HEK293T (cell line): ENCODE measurements around the gene LGALS7B.

Source experiments
- CTCF ChIA-PET: fragments of 350-600 bp; formaldehyde crosslinking; extraction: SDS; loops from one replicate; lab custom pipeline; 2021; ENCODE audit warnings: antibody characterized with exemption, inconsistent platforms; lab: Yijun Ruan, JAX
- POLR2A ChIA-PET: fragments of 350-600 bp; formaldehyde crosslinking; extraction: SDS; loops from one replicate; lab custom pipeline; 2020; ENCODE audit warnings: antibody characterized with exemption, inconsistent platforms; lab: Yijun Ruan, JAX
- DNase-seq: peaks from one replicate; pipeline ENCODE4 v3.0.0; 2012; ENCODE audit warnings: mixed read lengths; ENCODE audit errors: extremely low spot score
- ARNT ChIP-seq: fragments of 450-650 bp; IDR thresholded peaks from 2 replicates; pipeline ENCODE4 v1.6.1; 2017; ENCODE audit warnings: mild to moderate bottlenecking
- BHLHE40 ChIP-seq: fragments of 450-650 bp; IDR thresholded peaks from 2 replicates; pipeline ENCODE4 v1.6.1; 2016; ENCODE audit warnings: mild to moderate bottlenecking, moderate library complexity, borderline replicate concordance
- CTBP1 ChIP-seq: fragments of 450-650 bp; IDR thresholded peaks from 2 replicates; pipeline ENCODE4 v1.6.1; 2016; ENCODE audit warnings: borderline replicate concordance
- ELF4 ChIP-seq: fragments of 450-650 bp; IDR thresholded peaks from 2 replicates; pipeline ENCODE4 v1.6.1; 2017; ENCODE audit warnings: antibody characterized with exemption
- FOXA1 ChIP-seq: fragments of 450-650 bp; IDR thresholded peaks from 2 replicates; pipeline ENCODE4 v1.6.1; 2016; ENCODE audit warnings: mild to moderate bottlenecking
- FOXK2 ChIP-seq: fragments of 450-650 bp; IDR thresholded peaks from 2 replicates; pipeline ENCODE4 v1.6.1; 2016; ENCODE audit warnings: mild to moderate bottlenecking
- FOXM1 ChIP-seq: fragments of 450-650 bp; IDR thresholded peaks from 2 replicates; pipeline ENCODE4 v1.6.1; 2017; ENCODE audit warnings: mild to moderate bottlenecking, borderline replicate concordance
- HDGF ChIP-seq: fragments of 450-650 bp; IDR thresholded peaks from 2 replicates; pipeline ENCODE4 v1.6.1; 2017; ENCODE audit warnings: antibody characterized with exemption, borderline replicate concordance
- L3MBTL2 ChIP-seq: fragments of 450-650 bp; conservative IDR thresholded peaks from 2 replicates; pipeline ENCODE4 v1.6.1; 2016; ENCODE audit warnings: mild to moderate bottlenecking
- LEF1 ChIP-seq: fragments of 450-650 bp; IDR thresholded peaks from 2 replicates; pipeline ENCODE4 v1.6.1; 2017; ENCODE audit warnings: mild to moderate bottlenecking, borderline replicate concordance
- NFRKB ChIP-seq: fragments of 450-650 bp; IDR thresholded peaks from 2 replicates; pipeline ENCODE4 v1.6.1; 2016; ENCODE audit warnings: mild to moderate bottlenecking, moderate library complexity
- PKNOX1 ChIP-seq: fragments of 450-650 bp; IDR thresholded peaks from 2 replicates; pipeline ENCODE4 v1.6.1; 2016
- SP1 ChIP-seq: fragments of 450-650 bp; IDR thresholded peaks from 2 replicates; pipeline ENCODE4 v1.6.1; 2017
- SUZ12 ChIP-seq: fragments of 450-650 bp; IDR thresholded peaks from 2 replicates; pipeline ENCODE4 v1.6.1; 2016; ENCODE audit warnings: mild to moderate bottlenecking
- TARDBP ChIP-seq: fragments of 450-650 bp; IDR thresholded peaks from 2 replicates; pipeline ENCODE4 v1.6.1; 2016
- ZNF384 ChIP-seq: fragments of 450-650 bp; IDR thresholded peaks from 2 replicates; pipeline ENCODE4 v1.6.1; 2016

The LGALS7B gene

GRCh38 chr19:38830039-38830733, 41.2 kb downstream of the LGALS7B start:
- no peak for DNase-seq
- ChIA-PET CTCF (no interaction called here), POLR2A (interaction anchor here (2.0 kb wide), 1 partner anchor 19 kb away, joined by 17 read pairs; no protein-coding TSS in a partner anchor)
- no peak for TF ChIP-seq BHLHE40
- TF ChIP-seq PKNOX1: no peak
- TF ChIP-seq FOXA1: no peak
- TF ChIP-seq CTBP1: no peak
- no peak for TF ChIP-seq SUZ12
- TF ChIP-seq NFRKB: no peak
- TF ChIP-seq TARDBP: no peak
- no peak for TF ChIP-seq ARNT
- TF ChIP-seq ZNF384: no peak
- TF ChIP-seq L3MBTL2: no peak
- TF ChIP-seq FOXK2: no peak
- no peak for TF ChIP-seq HDGF
- TF ChIP-seq ELF4: no peak
- no peak for TF ChIP-seq LEF1
- TF ChIP-seq SP1: no peak
- TF ChIP-seq FOXM1: no peak

GRCh38 chr19:38831142-38831605, 42.2 kb downstream of the LGALS7B start:
- POLR2A ChIA-PET: interaction anchor here (1.0 to 2.0 kb wide), 4 partner anchors 11 to 96 kb away, joined by 4 to 17 read pairs (median 6); no protein-coding TSS in a partner anchor
- DNase-seq: peak; percentile 50
- CTCF ChIA-PET: interaction anchor here (0.5 kb wide), 1 partner anchor 132 kb away, joined by 3 read pairs; no protein-coding TSS in a partner anchor
- no peak for TF ChIP-seq CTBP1

DNA sequence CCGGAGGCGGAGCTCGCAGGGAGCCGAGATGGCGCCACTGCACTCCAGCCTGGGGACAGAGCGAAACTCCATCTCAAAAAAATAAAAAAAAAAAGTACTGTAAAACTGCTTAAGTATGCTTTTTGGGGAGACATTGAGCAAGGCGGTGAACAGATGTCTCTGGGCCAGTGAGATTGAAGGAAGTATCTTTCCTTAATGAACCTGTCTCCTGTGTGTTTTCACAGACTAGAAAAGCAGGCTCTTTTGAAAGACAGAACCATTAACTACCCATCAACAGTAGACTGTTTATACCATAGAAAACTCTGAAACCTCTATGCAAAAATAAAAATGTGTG, 44.1 kb downstream of the LGALS7B start:
- CTCF ChIA-PET: no interaction called here
- no peak for TF ChIP-seq TARDBP
- no peak for TF ChIP-seq CTBP1
- no peak for TF ChIP-seq NFRKB
- no peak for TF ChIP-seq SP1
- no peak for TF ChIP-seq BHLHE40
- TF ChIP-seq ARNT: no peak
- no peak for TF ChIP-seq FOXA1
- TF ChIP-seq LEF1: no peak
- no peak for TF ChIP-seq L3MBTL2
- no peak for TF ChIP-seq SUZ12
- TF ChIP-seq FOXM1: no peak
- TF ChIP-seq PKNOX1: no peak
- no peak for DNase-seq
- POLR2A ChIA-PET: interaction anchor here (0.9 kb wide), 1 partner anchor 16 kb away, joined by 3 read pairs; no protein-coding TSS in a partner anchor

- no peak for DNase-seq
- POLR2A ChIA-PET: interaction anchor here (1.4 to 2.3 kb wide), 2 partner anchors 15 to 19 kb away, joined by 4 to 11 read pairs; no protein-coding TSS in a partner anchor
- CTCF ChIA-PET: interaction anchor here (0.6 kb wide), 1 partner anchor 85 kb away, joined by 3 read pairs; no protein-coding TSS in a partner anchor
- no peak for TF ChIP-seq FOXA1
These were observed 45.1 kb downstream of the LGALS7B start for GRCh38 chr19:38834104-38834490.

- CTCF ChIA-PET: interaction anchor here (0.6 kb wide), 1 partner anchor 85 kb away, joined by 3 read pairs; no protein-coding TSS in a partner anchor
- TF ChIP-seq FOXM1 (no peak), ELF4 (no peak), ZNF384 (no peak), CTBP1 (no peak), BHLHE40 (no peak), TARDBP (no peak), FOXA1 (no peak)
- no peak for DNase-seq
- POLR2A ChIA-PET: interaction anchor here (1.4 to 2.3 kb wide), 2 partner anchors 15 to 18 kb away, joined by 4 to 11 read pairs; no protein-coding TSS in a partner anchor
These were observed 45.6 kb downstream of the LGALS7B start for GRCh38 chr19:38834590-38834989.

DNA sequence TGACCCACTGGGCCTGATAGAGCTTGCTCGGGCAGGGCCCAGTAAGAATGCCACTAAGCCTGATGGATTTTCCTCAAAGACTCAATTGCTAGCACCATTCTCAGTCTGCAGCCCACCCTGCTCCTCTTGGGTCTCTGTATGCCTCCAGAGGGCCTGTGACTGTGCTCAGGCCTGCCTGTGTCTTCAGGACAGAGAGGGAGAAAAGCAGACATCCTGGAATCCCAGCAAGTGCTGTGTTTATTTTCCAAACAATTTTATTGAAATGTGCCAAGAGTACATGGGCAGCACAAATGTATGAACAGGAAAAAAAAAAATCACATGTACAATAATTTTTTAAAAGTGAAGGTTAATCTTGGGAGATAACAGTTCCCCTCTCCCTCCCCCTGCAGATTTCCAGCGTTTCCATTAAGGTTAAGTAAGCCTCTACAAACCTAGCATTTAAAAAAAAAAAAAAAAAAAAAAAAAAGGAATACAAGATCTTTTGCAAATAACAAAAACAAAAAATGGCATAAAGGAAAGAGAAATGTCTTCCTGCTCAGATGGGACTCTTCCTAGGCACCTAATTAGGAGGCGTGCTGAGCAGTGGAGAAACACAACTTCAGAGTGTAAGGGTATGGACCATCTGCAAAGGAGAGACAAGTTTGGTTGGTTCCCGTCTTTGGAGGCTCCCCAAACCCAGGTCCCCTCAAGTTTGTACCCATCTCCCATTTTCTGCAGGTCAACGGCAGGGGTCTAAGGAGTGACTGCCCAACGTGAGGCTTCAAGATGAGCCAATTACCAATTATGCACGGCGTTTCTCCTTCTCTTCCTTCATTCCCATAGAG, 47.4 kb downstream of the LGALS7B start:
- DNase-seq: no peak
- TF ChIP-seq HDGF: no peak
- no peak for TF ChIP-seq PKNOX1
- TF ChIP-seq SP1: no peak
- no peak for TF ChIP-seq TARDBP
- TF ChIP-seq LEF1: no peak
- CTCF ChIA-PET: no interaction called here
- POLR2A ChIA-PET: interaction anchor here (0.9 to 2.3 kb wide), 3 partner anchors 10 to 26 kb away, joined by 3 to 11 read pairs (median 3); no protein-coding TSS in a partner anchor
